ENCODE results near the gene CRLF1. TPM values are rescaled to one million over a fixed set of nuclear protein-coding genes. Genes with fewer than 3 reads are reported as not detected.

The CRLF1 gene
- total and polyA plus RNA-seq, 2 donors: 0.33 to 17.9 TPM

- Histone ChIP-seq H3K36me3 (ENCODE audit: control insufficient read depth in 2 of 2, insufficient read depth in 2 of 2, low read length in 1 of 2) (peaks cover 10% of the 10 kb centered on the region in 2 donors), H3K27me3 (ENCODE audit: control insufficient read depth in 2 of 2, insufficient read depth in 1 of 2, low read length in 1 of 2) (peaks cover 33 to 41% of the 10 kb centered on the region in 2 donors), H3K27ac (ENCODE audit: low read depth in 1 of 2, low read length in 1 of 2) (no peak overlapping the region), H3K4me1 (ENCODE audit: control insufficient read depth in 2 of 2, insufficient read depth in 2 of 2, low read length in 2 of 2) (peaks cover 23 to 45% of the 10 kb centered on the region in 2 donors), H3K4me3 (ENCODE audit: low read length in 2 of 2) (no peak overlapping the region), H3K9me3 (ENCODE audit: control insufficient read depth in 2 of 2, insufficient read depth in 1 of 2, low read length in 1 of 2) (no peaks in the 10 kb centered on the region)
- DNase-seq (ENCODE audit: low read depth in 6 of 9, low spot score in 9 of 9): no peak
- 97% methylated on average over 22 of the region's 22 CpGs for WGBS
These were observed 14.7 kb downstream of the CRLF1 start for GRCh38 chr19:18591735-18592385.

- peak in 3 of 9 donors; percentile 27 to 68 (median 51) for DNase-seq (ENCODE audit: low read depth in 6 of 9, low spot score in 9 of 9)
- peaks cover 23 to 47% of the 10 kb centered on the region in 2 donors for H3K4me1 ChIP-seq (ENCODE audit: control insufficient read depth in 2 of 2, insufficient read depth in 2 of 2, low read length in 2 of 2)
- H3K9me3 ChIP-seq (ENCODE audit: control insufficient read depth in 2 of 2, insufficient read depth in 1 of 2, low read length in 1 of 2): no peaks in the 10 kb centered on the region
These were observed 16.0 kb downstream of the CRLF1 start for GRCh38 chr19:18590273-18591272.

GRCh38 chr19:18589380-18590272, 17.0 kb downstream of the CRLF1 start:
- no peaks in the 10 kb centered on the region for H3K9me3 ChIP-seq (ENCODE audit: control insufficient read depth in 2 of 2, insufficient read depth in 1 of 2, low read length in 1 of 2)
- peak overlapping the region; percentile 64 to 88 for H3K4me3 ChIP-seq (ENCODE audit: low read length in 2 of 2)
- peak in 3 of 9 donors; percentile 46 to 60 (median 57) for DNase-seq (ENCODE audit: low read depth in 6 of 9, low spot score in 9 of 9)
- peaks cover 13 to 19% of the 10 kb centered on the region in 2 donors for H3K27me3 ChIP-seq (ENCODE audit: control insufficient read depth in 2 of 2, insufficient read depth in 1 of 2, low read length in 1 of 2)
- peaks cover 21 to 44% of the 10 kb centered on the region in 2 donors for H3K4me1 ChIP-seq (ENCODE audit: control insufficient read depth in 2 of 2, insufficient read depth in 2 of 2, low read length in 2 of 2)
- peaks cover 10% of the 10 kb centered on the region in 2 donors for H3K36me3 ChIP-seq (ENCODE audit: control insufficient read depth in 2 of 2, insufficient read depth in 2 of 2, low read length in 1 of 2)
- WGBS: 25% methylated on average over 52 of the region's 52 CpGs
- H3K27ac ChIP-seq (ENCODE audit: low read depth in 1 of 2, low read length in 1 of 2): peak overlapping the region; percentile 96 to 99

More at GRCh38 chr19:18590273-18591272, 16.0 kb downstream of the CRLF1 start:
- Histone ChIP-seq H3K27me3 (ENCODE audit: control insufficient read depth in 2 of 2, insufficient read depth in 1 of 2, low read length in 1 of 2) (peaks cover 22 to 28% of the 10 kb centered on the region in 2 donors), H3K4me3 (ENCODE audit: low read length in 2 of 2) (no peak overlapping the region), H3K27ac (ENCODE audit: low read depth in 1 of 2, low read length in 1 of 2) (no peak overlapping the region), H3K36me3 (ENCODE audit: control insufficient read depth in 2 of 2, insufficient read depth in 2 of 2, low read length in 1 of 2) (peaks cover 10% of the 10 kb centered on the region in 2 donors)
- 86% methylated on average over 40 of the region's 40 CpGs for WGBS

- H3K4me1 ChIP-seq (ENCODE audit: control insufficient read depth in 2 of 2, insufficient read depth in 2 of 2, low read length in 2 of 2): peaks cover 13 to 37% of the 10 kb centered on the region in 2 donors
- peak within 1 kb of the TSS; percentile 96 to 99 for H3K27ac ChIP-seq (ENCODE audit: low read depth in 1 of 2, low read length in 1 of 2)
- peak within 1 kb of the TSS; percentile 64 to 88 for H3K4me3 ChIP-seq (ENCODE audit: low read length in 2 of 2)
- peaks cover 7 to 11% of the 10 kb centered on the region in 2 donors for H3K27me3 ChIP-seq (ENCODE audit: control insufficient read depth in 2 of 2, insufficient read depth in 1 of 2, low read length in 1 of 2)
- DNase-seq (ENCODE audit: low read depth in 6 of 9, low spot score in 9 of 9): peak; percentile 77 to 96 (median 88)
- no peaks in the 10 kb centered on the region for H3K9me3 ChIP-seq (ENCODE audit: control insufficient read depth in 2 of 2, insufficient read depth in 1 of 2, low read length in 1 of 2)
- WGBS: under 1% methylated on average over 72 of the region's 72 CpGs
- peaks cover 10% of the 10 kb centered on the region in 2 donors for H3K36me3 ChIP-seq (ENCODE audit: control insufficient read depth in 2 of 2, insufficient read depth in 2 of 2, low read length in 1 of 2)
These were observed 17.8 kb downstream of the CRLF1 start, which contains the start of gene REX1BD for GRCh38 chr19:18588611-18589379. REX1BD (plus strand) TSS chr19:18588798; CDS start chr19:18588802, 4 bp downstream.

GRCh38 chr19:18587962-18588610, 18.5 kb downstream of the CRLF1 start:
- Histone ChIP-seq H3K27ac (ENCODE audit: low read depth in 1 of 2, low read length in 1 of 2) (peak overlapping the region; percentile 96 to 99), H3K9me3 (ENCODE audit: control insufficient read depth in 2 of 2, insufficient read depth in 1 of 2, low read length in 1 of 2) (no peaks in the 10 kb centered on the region), H3K27me3 (ENCODE audit: control insufficient read depth in 2 of 2, insufficient read depth in 1 of 2, low read length in 1 of 2) (peaks cover 0 to 4% of the 10 kb centered on the region in 2 donors), H3K4me1 (ENCODE audit: control insufficient read depth in 2 of 2, insufficient read depth in 2 of 2, low read length in 2 of 2) (peaks cover 13 to 31% of the 10 kb centered on the region in 2 donors), H3K36me3 (ENCODE audit: control insufficient read depth in 2 of 2, insufficient read depth in 2 of 2, low read length in 1 of 2) (peaks cover 10% of the 10 kb centered on the region in 2 donors), H3K4me3 (ENCODE audit: low read length in 2 of 2) (peak overlapping the region; percentile 64 to 88)
- WGBS: 39% methylated on average over 16 of the region's 16 CpGs
- DNase-seq (ENCODE audit: low read depth in 6 of 9, low spot score in 9 of 9): peak in 1 of 9 donors; percentile 42

- no peak for DNase-seq (ENCODE audit: low read depth in 6 of 9, low spot score in 9 of 9)
- peaks cover 10% of the 10 kb centered on the region in 2 donors for H3K36me3 ChIP-seq (ENCODE audit: control insufficient read depth in 2 of 2, insufficient read depth in 2 of 2, low read length in 1 of 2)
- H3K9me3 ChIP-seq (ENCODE audit: control insufficient read depth in 2 of 2, insufficient read depth in 1 of 2, low read length in 1 of 2): no peaks in the 10 kb centered on the region
- H3K4me3 ChIP-seq (ENCODE audit: low read length in 2 of 2): no peak overlapping the region
- no peaks in the 10 kb centered on the region for H3K27me3 ChIP-seq (ENCODE audit: control insufficient read depth in 2 of 2, insufficient read depth in 1 of 2, low read length in 1 of 2)
- WGBS: 94% methylated on average over 12 of the region's 12 CpGs
- H3K27ac ChIP-seq (ENCODE audit: low read depth in 1 of 2, low read length in 1 of 2): peak overlapping the region in 1 of 2 donors; percentile 8
- H3K4me1 ChIP-seq (ENCODE audit: control insufficient read depth in 2 of 2, insufficient read depth in 2 of 2, low read length in 2 of 2): peaks cover 13 to 31% of the 10 kb centered on the region in 2 donors
These were observed 19.0 kb downstream of the CRLF1 start for GRCh38 chr19:18587561-18587960.

GRCh38 chr19:18586306-18586705, 20.3 kb downstream of the CRLF1 start:
- H3K4me3 ChIP-seq (ENCODE audit: low read length in 2 of 2): no peak overlapping the region
- no peak for DNase-seq (ENCODE audit: low read depth in 6 of 9, low spot score in 9 of 9)
- WGBS: 64% methylated on average over 2 of the region's 2 CpGs
- H3K4me1 ChIP-seq (ENCODE audit: control insufficient read depth in 2 of 2, insufficient read depth in 2 of 2, low read length in 2 of 2): peaks cover 13 to 31% of the 10 kb centered on the region in 2 donors
- no peaks in the 10 kb centered on the region for H3K9me3 ChIP-seq (ENCODE audit: control insufficient read depth in 2 of 2, insufficient read depth in 1 of 2, low read length in 1 of 2)
- peaks cover 6 to 7% of the 10 kb centered on the region in 2 donors for H3K36me3 ChIP-seq (ENCODE audit: control insufficient read depth in 2 of 2, insufficient read depth in 2 of 2, low read length in 1 of 2)
- H3K27me3 ChIP-seq (ENCODE audit: control insufficient read depth in 2 of 2, insufficient read depth in 1 of 2, low read length in 1 of 2): no peaks in the 10 kb centered on the region
- no peak overlapping the region for H3K27ac ChIP-seq (ENCODE audit: low read depth in 1 of 2, low read length in 1 of 2)

Data from thymus (tissue), 11 donors.